GM21825 (cell line): ENCODE measurements around the gene SHISA9.

Experiments used
- ATAC-seq: cut with Tn5 transposase; IDR thresholded peaks from one replicate; pipeline ENCODE4 v1.9.1; 2021; ENCODE audit warnings: mild to moderate bottlenecking, moderate library complexity; ENCODE audit not compliant: unreplicated experiment

SHISA9 gene

GRCh38 chr16:13155780-13156179, 254.4 kb downstream of the SHISA9 start:
- ATAC-seq = no peak

GRCh38 chr16:13157082-13157481, 255.7 kb downstream of the SHISA9 start:
- no peak for ATAC-seq

- ATAC-seq = no peak
These were observed 257.0 kb downstream of the SHISA9 start for GRCh38 chr16:13158427-13158826.

GRCh38 chr16:13165024-13165423, 263.6 kb downstream of the SHISA9 start:
- ATAC-seq = no peak

- no peak for ATAC-seq
These were observed 266.7 kb downstream of the SHISA9 start for GRCh38 chr16:13168091-13168572.

- no peak for ATAC-seq
These were observed 269.9 kb downstream of the SHISA9 start for GRCh38 chr16:13171313-13171712.

GRCh38 chr16:13176711-13177110, 275.3 kb downstream of the SHISA9 start:
- ATAC-seq = no peak

- no peak for ATAC-seq
These were observed 276.9 kb downstream of the SHISA9 start for GRCh38 chr16:13178318-13178717.

- ATAC-seq = no peak
These were observed 280.0 kb downstream of the SHISA9 start for GRCh38 chr16:13181432-13181831.

- ATAC-seq = no peak
These were observed 285.4 kb downstream of the SHISA9 start for GRCh38 chr16:13186813-13187212.

GRCh38 chr16:13189250-13189649, 287.9 kb downstream of the SHISA9 start:
- ATAC-seq = no peak

- no peak for ATAC-seq
These were observed 292.3 kb downstream of the SHISA9 start for GRCh38 chr16:13193721-13194120.

GRCh38 chr16:13194766-13195165, 293.4 kb downstream of the SHISA9 start:
- no peak for ATAC-seq

- no peak for ATAC-seq
These were observed 302.3 kb downstream of the SHISA9 start for GRCh38 chr16:13203725-13204124.

GRCh38 chr16:13205352-13205751, 304.0 kb downstream of the SHISA9 start:
- no peak for ATAC-seq

- no peak for ATAC-seq
These were observed 305.2 kb downstream of the SHISA9 start for GRCh38 chr16:13206606-13207005.

- no peak for ATAC-seq
These were observed 305.8 kb downstream of the SHISA9 start for GRCh38 chr16:13207151-13207550.

- no peak for ATAC-seq
These were observed 322.3 kb downstream of the SHISA9 start for GRCh38 chr16:13223666-13224065.

- ATAC-seq = no peak
These were observed 327.6 kb downstream of the SHISA9 start for GRCh38 chr16:13229039-13229438.

GRCh38 chr16:13231365-13231764, 330.0 kb downstream of the SHISA9 start:
- ATAC-seq = no peak

- no peak for ATAC-seq
These were observed 333.6 kb downstream of the SHISA9 start for GRCh38 chr16:13234999-13235398.

GRCh38 chr16:13236308-13236707, 334.9 kb downstream of the SHISA9 start:
- ATAC-seq = no peak

- ATAC-seq = no peak
These were observed 336.8 kb downstream of the SHISA9 start for GRCh38 chr16:13238182-13238581.

- ATAC-seq = no peak
These were observed 340.8 kb downstream of the SHISA9 start for GRCh38 chr16:13242201-13242600.
